Panc1 (cell line): ENCODE results near the gene LGSN. TPM values are rescaled to one million over a fixed set of nuclear protein-coding genes. Genes with fewer than 3 reads are reported as not detected.

Experiments used
- total RNA-seq: library from RNA; stranded (reverse); gene quantifications from one replicate; pipeline ENCODE4 v1.2.1, GENCODE V29; 2021; ENCODE audit not compliant: unreplicated experiment

LGSN gene
- total RNA-seq, 1 experiment from 2014 or later: not detected

Other genes starting within 250 kb of the LGSN start
- gene FKBP1C, start 108.5 kb downstream of the LGSN start, total RNA-seq: 0.49 TPM